HepG2 (cell line): ENCODE data around the gene STAT6. TPM values are rescaled to one million over a fixed set of nuclear protein-coding genes. Genes with fewer than 3 reads are reported as not detected.

Experiments used
- ATAC-seq: fragments of 200-7000 bp; cut with Tn5 transposase; 3 replicates; pipeline ENCODE4 v1.9.1; 2020; ENCODE audit warnings: mild to moderate bottlenecking, moderate library complexity
- BruUV-seq: library from RNA; stranded (reverse); fragments of 400-500 nt; replicated peaks from 2 replicates; lab custom pipeline; 2021; lab: Mats Ljungman, UMichigan
- CTCF ChIA-PET: fragments of 300-600 bp; formaldehyde crosslinking; extraction: SDS; loops from one replicate; lab custom pipeline; 2021; ENCODE audit warnings: low total read pairs, inconsistent platforms, low intra/inter-chr PET ratio; lab: Yijun Ruan, JAX
- POLR2A ChIA-PET: fragments of 350-600 bp; sonication (Branson Sonifier 250); formaldehyde crosslinking; loops from one replicate; lab custom pipeline; 2020; ENCODE audit warnings: antibody characterized with exemption, inconsistent platforms; lab: Yijun Ruan, JAX
- DNase-seq: peaks from one replicate; pipeline ENCODE4 v3.0.0-alpha.2; 2015; ENCODE audit warnings: low spot score
- FAIRE-seq: peaks from 3 replicates; lab custom pipeline; 2011; peaks lifted over from hg19 to GRCh38; lab: Jason Lieb, UNC
- H2AFZ ChIP-seq: one replicate; pipeline ENCODE4 v1.6.1; 2011; ENCODE audit warnings: low read length, inconsistent platforms
- H3K27ac ChIP-seq: fragments of 300-600 bp; 3 replicates; pipeline ENCODE4 v1.8.0; 2011; ENCODE audit warnings: mixed run types, mild to moderate bottlenecking, mixed read lengths, low read length, inconsistent platforms; ENCODE audit not compliant: insufficient read depth; ENCODE audit errors: extremely low read length
- H3K27me3 ChIP-seq, 2 experiments: fragments of 200-600 bp in 1 of 2; 2 replicates in 1 of 2; 3 replicates in 1 of 2; pipeline versions ENCODE4 v1.6.0 to v1.8.0; 2011; ENCODE audit warnings: low read length in 2 of 2, mild to moderate bottlenecking in 2 of 2, moderate library complexity in 2 of 2, inconsistent platforms in 1 of 2; ENCODE audit not compliant: insufficient read depth in 2 of 2, control insufficient read depth in 1 of 2
- H3K36me3 ChIP-seq, 2 experiments: fragments of 200-600 bp in 1 of 2; replicated peaks in 1 of 2; 2 replicates in 1 of 2; 3 replicates in 1 of 2; pipeline versions ENCODE4 v1.5.1 to v1.8.0; 2011; ENCODE audit warnings: low read length in 2 of 2, inconsistent platforms in 1 of 2; ENCODE audit not compliant: insufficient read depth in 2 of 2, control insufficient read depth in 1 of 2
- H3K4me1 ChIP-seq: 2 replicates; pipeline ENCODE4 v1.5.1; 2012; ENCODE audit warnings: low read length, inconsistent platforms; ENCODE audit not compliant: insufficient read depth
- H3K4me2 ChIP-seq: 2 replicates; pipeline ENCODE4 v1.6.0; 2011; ENCODE audit warnings: low read depth, low read length, inconsistent platforms
- H3K4me3 ChIP-seq, 3 experiments: fragments of 200-600 bp in 1 of 3; sonication (generic), shearing (Covaris generic) in 1 of 3; replicated peaks in 1 of 3; 2 replicates each; pipeline ENCODE4 v1.5.1; 2011 to 2016; ENCODE audit warnings: low read length in 3 of 3, inconsistent platforms in 2 of 3, low read depth in 2 of 3, mild to moderate bottlenecking in 2 of 3, control low read depth in 1 of 3, mixed read lengths in 1 of 3; ENCODE audit not compliant: insufficient read depth in 1 of 3
- H3K79me2 ChIP-seq: one replicate; pipeline ENCODE4 v1.6.1; 2011; ENCODE audit warnings: low read length, inconsistent platforms; ENCODE audit not compliant: insufficient read depth
- H3K9ac ChIP-seq: 2 replicates; pipeline ENCODE4 v1.6.0; 2011; ENCODE audit warnings: mild to moderate bottlenecking, low read depth, low read length, inconsistent platforms; ENCODE audit not compliant: insufficient read depth
- H3K9me3 ChIP-seq: 2 replicates; pipeline ENCODE4 v1.5.1; 2012; ENCODE audit warnings: mild to moderate bottlenecking, low read length
- H4K20me1 ChIP-seq: 2 replicates; pipeline ENCODE4 v1.6.0; 2011; ENCODE audit warnings: inconsistent platforms, mild to moderate bottlenecking, low read length, moderate library complexity; ENCODE audit not compliant: insufficient read depth
- CCDC6 ChIP-seq: sonication (generic); formaldehyde crosslinking; IDR thresholded peaks from 2 replicates; pipeline ENCODE4 v1.8.1; 2022; ENCODE audit warnings: mild to moderate bottlenecking, missing genetic modification reagents, moderate library complexity
- FOXK1 ChIP-seq: sonication (generic); formaldehyde crosslinking; IDR thresholded peaks from 2 replicates; pipeline ENCODE4 v1.4.0; 2020; ENCODE audit warnings: low read depth, missing genetic modification reagents, borderline replicate concordance
- PATZ1 ChIP-seq: sonication (generic); formaldehyde crosslinking; IDR thresholded peaks from 2 replicates; pipeline ENCODE4 v1.4.0; 2020; ENCODE audit warnings: missing genetic modification reagents
- ZNF264 ChIP-seq: sonication (generic); formaldehyde crosslinking; IDR thresholded peaks from 2 replicates; pipeline ENCODE4 v1.4.0; 2020; ENCODE audit warnings: missing genetic modification reagents
- ZNF768 ChIP-seq: sonication (generic); formaldehyde crosslinking; IDR thresholded peaks from 2 replicates; pipeline ENCODE4 v1.4.0; 2020; ENCODE audit warnings: missing genetic modification reagents
- WGBS: methylation state at CpG from one replicate; pipeline ENCODE4 v1.1.6; 2017; ENCODE audit warnings: low lambda C conversion rate; 5-methylcytosine and 5-hydroxymethylcytosine counted together
- in situ Hi-C: cut with HindIII; loops from 2 replicates; pipeline ENCODE4 v1.10.0; 2017; ENCODE audit warnings: low pct_unique_long_range_greater_than_20kb; ENCODE audit not compliant: extremely low pct_ligation_motif_present
- intact Hi-C: fragments of 100-400 bp; cut with micrococcal nuclease; formaldehyde crosslinking; loops from one replicate; pipeline ENCODE4 v1.10.0; 2022; ENCODE audit not compliant: unreplicated experiment
- polyA plus RNA-seq, 8 experiments: library from polyadenylated mRNA; depleted of rRNA in 3 of 8; stranded (reverse) in 7 of 8; unstranded in 1 of 8; fragments of >200 nt; fragmentation: Illumina TruSeq in 4 of 8; extraction: Trizol in 4 of 8; gene quantifications; 2 replicates each; pipeline versions ENCODE4 v1.2.1 to v1.2.3, GENCODE V29; 2011 to 2016; ENCODE audit warnings: low read depth in 4 of 8, missing spikeins in 1 of 8, mixed read lengths in 1 of 8; ENCODE audit not compliant: insufficient read depth in 1 of 8
- total RNA-seq, 5 experiments: library from RNA; depleted of rRNA; stranded (reverse); fragments of >200 nt; fragmentation: Illumina TruSeq; extraction: Trizol; gene quantifications; 2 replicates each; pipeline ENCODE4 v1.2.3, GENCODE V29; 2016; ENCODE audit warnings: low read depth in 1 of 5

The STAT6 gene
- total and polyA plus RNA-seq, 2 of the 13 experiments (the other 11 are each of a cell fraction or from before 2014, with no cell fraction given): 28.0 to 62.2 TPM

- Histone ChIP-seq H4K20me1 (no peaks in the 10 kb centered on the region), H3K4me2 (no peak overlapping the region), H3K4me3 (no peak overlapping the region), H3K27ac (no peak overlapping the region), H3K9ac (no peak overlapping the region), H3K36me3 (peaks cover 36 to 61% of the 10 kb centered on the region in 2 experiments), H3K9me3 (no peaks in the 10 kb centered on the region), H2AFZ (no peak overlapping the region), H3K79me2 (peaks cover 19% of the 10 kb centered on the region), H3K27me3 (no peaks in the 10 kb centered on the region), H3K4me1 (peaks cover 90% of the 10 kb centered on the region)
- in situ Hi-C loops (no loop called here), intact Hi-C loops (no loop called here)
- WGBS: 100% methylated on average over 4 of the region's 4 CpGs
- ChIA-PET CTCF (no interaction called here), POLR2A (interaction anchor here (4.4 kb wide), 1 partner anchor 14 kb away, joined by 41 read pairs; the partner anchor contains the start of gene LRP1)
- peak; percentile 66; the same call in 1 of the 2 replicates for TF ChIP-seq ZNF768 (CRISPR knock-in tag)
- TF ChIP-seq FOXK1: no peak
- DNase-seq (no peak), ATAC-seq (no peak), FAIRE-seq (no peak)
- no TSS peak for BruUV-seq
Observed at GRCh38 chr12:57143454-57143853, 32.3 kb upstream of the STAT6 start.

- Histone ChIP-seq H3K9me3 (no peaks in the 10 kb centered on the region), H2AFZ (no peak overlapping the region), H3K36me3 (peaks cover 33 to 61% of the 10 kb centered on the region in 2 experiments), H3K4me1 (peaks cover 90% of the 10 kb centered on the region), H3K4me2 (no peak overlapping the region), H3K27ac (no peak overlapping the region), H3K79me2 (peaks cover 19% of the 10 kb centered on the region), H3K9ac (no peak overlapping the region), H3K27me3 (no peaks in the 10 kb centered on the region), H4K20me1 (no peaks in the 10 kb centered on the region), H3K4me3 (no peak overlapping the region)
- intact Hi-C loops: no loop called here
- ATAC-seq: no peak
- ChIA-PET CTCF (no interaction called here), POLR2A (interaction anchor here (4.4 kb wide), 1 partner anchor 13 kb away, joined by 41 read pairs; the partner anchor contains the start of gene LRP1)
- TF ChIP-seq PATZ1 (peak; percentile 38; the same call in 1 of the 2 replicates), ZNF264 (CRISPR knock-in tag) (no peak), CCDC6 (CRISPR knock-in tag) (no peak)
- FAIRE-seq: no peak
- in situ Hi-C loops: no loop called here
- no TSS peak for BruUV-seq
- DNase-seq: no peak
- WGBS: 90% methylated on average over 7 of the region's 7 CpGs
Observed at GRCh38 chr12:57142727-57143126, 31.6 kb upstream of the STAT6 start.
